Caco-2 (cell line): ENCODE measurements around the gene ITGA7. TPM values are rescaled to one million over a fixed set of nuclear protein-coding genes. Genes with fewer than 3 reads are reported as not detected.
A peak's percentile ranks its signal among the peaks of the same experiment; 100 is the strongest.

Source experiments
- BruUV-seq: library from RNA; stranded (reverse); fragments of 400-500 nt; replicated peaks from 2 replicates; lab custom pipeline; 2021; lab: Mats Ljungman, UMichigan
- CTCF ChIA-PET: fragments of 300-600 bp; sonication (Branson Sonifier 250); formaldehyde crosslinking; loops from one replicate; lab custom pipeline; 2022; ENCODE audit warnings: antibody characterized with exemption; lab: Charles Lee
- POLR2A ChIA-PET: fragments of 300-600 bp; sonication (Branson Sonifier 250); formaldehyde crosslinking; loops from one replicate; lab custom pipeline; 2022; ENCODE audit warnings: antibody characterized with exemption; lab: Charles Lee
- DNase-seq, 2 experiments: peaks; one replicate each; pipeline versions ENCODE4 v3.0.0 to v3.0.0-alpha.2; 2020 to 2022
- H3K27me3 ChIP-seq: replicated peaks from 2 replicates; pipeline ENCODE4 v1.6.0; 2011; ENCODE audit warnings: low read length; ENCODE audit not compliant: control insufficient read depth, insufficient read depth
- H3K36me3 ChIP-seq: 2 replicates; pipeline ENCODE4 v1.5.1; 2011; ENCODE audit warnings: low read length; ENCODE audit not compliant: control insufficient read depth, insufficient read depth
- H3K4me1 ChIP-seq: fragments of 250-450 bp; sonication (Bioruptor Pico); 2 replicates; pipeline ENCODE4 v1.5.1; 2020; ENCODE audit warnings: mild to moderate bottlenecking
- H3K4me3 ChIP-seq: 2 replicates; pipeline ENCODE4 v1.5.1; 2011; ENCODE audit warnings: low read depth, mild to moderate bottlenecking, control low read depth, low read length
- H3K9me3 ChIP-seq: fragments of 250-450 bp; sonication (Bioruptor Pico); 2 replicates; pipeline ENCODE4 v1.5.1; 2020; ENCODE audit warnings: mild to moderate bottlenecking, moderate library complexity
- H3K27ac Mint-ChIP-seq: one replicate; pipeline ENCODE4 v1.8.0; 2022; ENCODE audit warnings: mixed read lengths; ENCODE audit not compliant: unreplicated experiment
- H3K27me3 Mint-ChIP-seq: one replicate; pipeline ENCODE4 v1.8.0; 2022; ENCODE audit warnings: mixed read lengths; ENCODE audit not compliant: insufficient read depth, unreplicated experiment
- H3K36me3 Mint-ChIP-seq: one replicate; pipeline ENCODE4 v1.8.0; 2022; ENCODE audit warnings: mild to moderate bottlenecking, mixed read lengths; ENCODE audit not compliant: insufficient read depth, unreplicated experiment
- H3K4me1 Mint-ChIP-seq: one replicate; pipeline ENCODE4 v1.8.0; 2022; ENCODE audit warnings: low read depth, mixed read lengths; ENCODE audit not compliant: unreplicated experiment
- H3K4me3 Mint-ChIP-seq: one replicate; pipeline ENCODE4 v1.8.0; 2022; ENCODE audit warnings: mild to moderate bottlenecking, moderate library complexity, mixed read lengths; ENCODE audit not compliant: unreplicated experiment
- H3K9me3 Mint-ChIP-seq: one replicate; pipeline ENCODE4 v1.8.0; 2022; ENCODE audit warnings: mixed read lengths; ENCODE audit not compliant: unreplicated experiment
- intact Hi-C: fragments of 100-400 bp; cut with micrococcal nuclease; formaldehyde crosslinking; loops from one replicate; pipeline ENCODE4 v1.10.0; 2022; ENCODE audit not compliant: unreplicated experiment
- total RNA-seq: library from RNA; stranded (reverse); gene quantifications from 2 replicates; pipeline ENCODE4 v1.2.3, GENCODE V29; 2022
- TF ChIP-seq, protein P1 (sequence below), 2 experiments: fragments of 200-600 bp in 1 of 2; IDR thresholded peaks; 1 replicate in 1 of 2; 2 replicates in 1 of 2; pipeline versions ENCODE4 v1.5.1 to v1.8.0; 2011 to 2022; ENCODE audit warnings: antibody characterized with exemption in 1 of 2, control low read depth in 1 of 2, inconsistent platforms in 1 of 2, low read depth in 1 of 2, low read length in 1 of 2, mild to moderate bottlenecking in 1 of 2, moderate library complexity in 1 of 2; ENCODE audit not compliant: insufficient read depth in 1 of 2, severe bottlenecking in 1 of 2, unreplicated experiment in 1 of 2

Gene ITGA7
- total RNA-seq, 1 experiment from 2014 or later: 46.1 TPM

DNA sequence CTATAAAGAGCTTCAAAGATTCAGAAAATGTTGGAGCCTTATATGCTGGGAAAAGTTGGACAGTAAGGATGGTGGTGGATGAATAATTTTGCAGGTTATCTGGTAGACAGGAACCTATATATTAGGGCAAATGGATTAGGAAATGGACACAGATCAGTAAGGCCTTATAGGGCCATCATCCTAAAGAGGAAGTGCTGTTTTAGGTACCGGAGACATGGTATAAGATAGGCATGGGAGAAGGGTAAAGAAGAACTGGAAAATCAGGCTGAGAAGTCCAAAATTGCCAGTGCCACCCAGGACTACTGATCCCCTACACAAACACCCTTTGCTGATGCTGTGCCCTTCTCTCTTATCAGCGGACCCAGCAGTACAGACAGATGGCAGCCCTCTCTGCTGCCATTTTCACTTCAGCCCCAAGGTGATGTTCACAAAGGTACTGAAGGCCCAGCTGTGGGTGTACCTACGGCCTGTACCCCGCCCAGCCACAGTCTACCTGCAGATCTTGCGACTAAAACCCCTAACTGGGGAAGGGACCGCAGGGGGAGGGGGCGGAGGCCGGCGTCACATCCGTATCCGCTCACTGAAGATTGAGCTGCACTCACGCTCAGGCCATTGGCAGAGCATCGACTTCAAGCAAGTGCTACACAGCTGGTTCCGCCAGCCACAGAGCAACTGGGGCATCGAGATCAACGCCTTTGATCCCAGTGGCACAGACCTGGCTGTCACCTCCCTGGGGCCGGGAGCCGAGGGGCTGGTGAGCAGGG is 40.7 kb upstream of the ITGA7 start:
- no peaks in the 10 kb centered on the region for H3K9me3 ChIP-seq
- no peaks in the 10 kb centered on the region for H3K27me3 ChIP-seq
- no TSS peak for BruUV-seq
- DNase-seq: no peak
- H3K4me3 Mint-ChIP-seq: no peak overlapping the region
- H3K36me3 ChIP-seq: peaks cover 2% of the 10 kb centered on the region
- H3K27me3 Mint-ChIP-seq: no peaks in the 10 kb centered on the region
- no peak overlapping the region for H3K4me3 ChIP-seq
- intact Hi-C loops: loop anchor here (10.0 kb wide), 1 partner anchor 366 kb away; the partner anchor contains the start of genes RPL41 and ZC3H10
- H3K27ac Mint-ChIP-seq: no peak overlapping the region
- H3K4me1 ChIP-seq: peaks cover 11% of the 10 kb centered on the region
- peaks cover 33% of the 10 kb centered on the region for H3K36me3 Mint-ChIP-seq
- H3K4me1 Mint-ChIP-seq: peaks cover 9% of the 10 kb centered on the region
- TF ChIP-seq, protein P1, sequence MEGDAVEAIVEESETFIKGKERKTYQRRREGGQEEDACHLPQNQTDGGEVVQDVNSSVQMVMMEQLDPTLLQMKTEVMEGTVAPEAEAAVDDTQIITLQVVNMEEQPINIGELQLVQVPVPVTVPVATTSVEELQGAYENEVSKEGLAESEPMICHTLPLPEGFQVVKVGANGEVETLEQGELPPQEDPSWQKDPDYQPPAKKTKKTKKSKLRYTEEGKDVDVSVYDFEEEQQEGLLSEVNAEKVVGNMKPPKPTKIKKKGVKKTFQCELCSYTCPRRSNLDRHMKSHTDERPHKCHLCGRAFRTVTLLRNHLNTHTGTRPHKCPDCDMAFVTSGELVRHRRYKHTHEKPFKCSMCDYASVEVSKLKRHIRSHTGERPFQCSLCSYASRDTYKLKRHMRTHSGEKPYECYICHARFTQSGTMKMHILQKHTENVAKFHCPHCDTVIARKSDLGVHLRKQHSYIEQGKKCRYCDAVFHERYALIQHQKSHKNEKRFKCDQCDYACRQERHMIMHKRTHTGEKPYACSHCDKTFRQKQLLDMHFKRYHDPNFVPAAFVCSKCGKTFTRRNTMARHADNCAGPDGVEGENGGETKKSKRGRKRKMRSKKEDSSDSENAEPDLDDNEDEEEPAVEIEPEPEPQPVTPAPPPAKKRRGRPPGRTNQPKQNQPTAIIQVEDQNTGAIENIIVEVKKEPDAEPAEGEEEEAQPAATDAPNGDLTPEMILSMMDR (IDR thresholded peaks at IDR 0.05; ENCODE audit: insufficient read depth in 1 of 2, low read depth in 1 of 2, low read length in 1 of 2, severe bottlenecking in 1 of 2, unreplicated experiment in 1 of 2): no peak
- CTCF ChIA-PET: interaction anchor here (1.4 to 2.0 kb wide), 2 partner anchors 10 to 11 kb away, joined by 4 to 6 read pairs; no protein-coding TSS in a partner anchor
- POLR2A ChIA-PET: no interaction called here
- H3K9me3 Mint-ChIP-seq: no peaks in the 10 kb centered on the region

DNA sequence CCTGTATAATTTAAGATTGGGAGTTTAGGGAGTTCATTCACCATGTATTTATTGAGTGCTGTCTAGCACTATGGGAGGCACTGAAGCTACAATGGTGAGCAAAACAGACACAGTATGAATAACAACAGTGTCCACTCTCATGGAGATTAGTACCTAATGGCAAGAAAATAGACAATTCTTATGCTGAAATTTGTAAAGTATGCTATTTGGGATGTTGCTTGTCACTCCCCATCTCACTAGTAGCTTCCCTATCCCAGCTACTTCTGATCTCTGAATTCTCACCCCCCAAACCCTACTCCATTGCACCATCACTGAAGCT is 39.2 kb upstream of the ITGA7 start:
- ChIA-PET CTCF (interaction anchor here (2.0 kb wide), 1 partner anchor 8 kb away, joined by 6 read pairs; no protein-coding TSS in a partner anchor), POLR2A (no interaction called here)
- Histone ChIP-seq H3K36me3 (peaks cover 2% of the 10 kb centered on the region; the same call in 1 of the 2 replicates), H3K27me3 (no peaks in the 10 kb centered on the region), H3K4me3 (no peak overlapping the region), H3K4me1 (peaks cover 14% of the 10 kb centered on the region), H3K9me3 (no peaks in the 10 kb centered on the region)
- TF ChIP-seq, protein P1 (IDR thresholded peaks at IDR 0.05; ENCODE audit: insufficient read depth in 1 of 2, low read depth in 1 of 2, low read length in 1 of 2, severe bottlenecking in 1 of 2, unreplicated experiment in 1 of 2): no peak
- BruUV-seq: no TSS peak
- intact Hi-C loops: loop anchor here (10.0 kb wide), 1 partner anchor 368 kb away; the partner anchor contains the start of genes RPL41 and ZC3H10
- Mint-ChIP-seq H3K4me1 (peaks cover 20% of the 10 kb centered on the region), H3K27me3 (no peaks in the 10 kb centered on the region), H3K9me3 (no peaks in the 10 kb centered on the region), H3K36me3 (peaks cover 22% of the 10 kb centered on the region), H3K4me3 (no peak overlapping the region), H3K27ac (no peak overlapping the region)
- no peak for DNase-seq

DNA sequence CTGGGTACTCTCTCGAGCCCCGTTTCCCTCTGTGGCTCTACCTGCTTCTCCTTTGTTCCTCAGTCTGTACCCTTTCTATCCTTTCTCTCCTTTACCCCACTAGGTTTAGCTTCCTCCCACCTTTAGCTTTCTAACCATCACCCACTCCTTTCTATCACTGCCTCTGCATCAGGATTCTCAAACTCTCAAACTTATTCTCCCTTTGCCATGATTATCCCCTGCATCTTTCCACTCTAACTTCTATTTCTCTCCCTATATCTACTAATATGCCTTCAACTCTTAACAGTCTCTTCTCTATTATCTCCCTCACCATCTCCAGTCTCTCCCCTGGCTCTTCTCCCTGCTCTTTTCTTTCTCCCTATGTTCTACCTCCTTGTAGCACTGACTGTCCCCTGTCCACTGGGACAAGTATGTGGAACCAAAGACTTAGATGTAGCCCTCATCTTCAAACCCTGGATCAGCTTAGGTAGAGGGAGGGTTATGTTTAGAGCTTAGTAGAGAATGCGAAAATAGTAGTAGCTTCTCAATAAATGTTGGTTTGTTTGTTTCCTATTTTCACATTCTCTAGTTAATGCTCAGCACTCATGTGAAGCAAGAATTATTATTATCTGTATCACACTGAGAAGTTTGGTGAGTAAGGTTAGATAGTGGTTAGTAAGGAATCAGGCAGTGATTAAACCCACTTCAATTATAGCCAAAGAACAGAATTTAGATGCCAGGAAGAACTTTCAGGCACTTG is 38.6 kb upstream of the ITGA7 start:
- CTCF ChIA-PET: interaction anchor here (2.0 kb wide), 1 partner anchor 8 kb away, joined by 6 read pairs; no protein-coding TSS in a partner anchor
- no peak for DNase-seq
- Mint-ChIP-seq H3K27me3 (no peaks in the 10 kb centered on the region), H3K4me3 (peak overlapping the region; percentile 43), H3K4me1 (peaks cover 21% of the 10 kb centered on the region), H3K9me3 (no peaks in the 10 kb centered on the region), H3K27ac (peak overlapping the region; percentile 33), H3K36me3 (peaks cover 22% of the 10 kb centered on the region)
- intact Hi-C loops: loop anchor here (10.0 kb wide), 1 partner anchor 368 kb away; the partner anchor contains the start of genes RPL41 and ZC3H10
- Histone ChIP-seq H3K27me3 (no peaks in the 10 kb centered on the region), H3K4me3 (no peak overlapping the region), H3K9me3 (no peaks in the 10 kb centered on the region), H3K4me1 (peaks cover 14% of the 10 kb centered on the region), H3K36me3 (peaks cover 2% of the 10 kb centered on the region; the same call in 1 of the 2 replicates)
- BruUV-seq: no TSS peak
- TF ChIP-seq, protein P1 (IDR thresholded peaks at IDR 0.05; ENCODE audit: insufficient read depth in 1 of 2, low read depth in 1 of 2, low read length in 1 of 2, severe bottlenecking in 1 of 2, unreplicated experiment in 1 of 2): no peak
- POLR2A ChIA-PET: no interaction called here
